PFSK-1 (cell line): Measurements from ENCODE around the gene CDKL5.

Experiments
- REST ChIP-seq, 2 experiments: IDR thresholded peaks; 2 replicates each; pipeline versions ENCODE4 v1.6.1 to v1.8.0; 2011 to 2012; ENCODE audit warnings: low read depth in 2 of 2, low read length in 2 of 2, control low read depth in 1 of 2, inconsistent platforms in 1 of 2, mild to moderate bottlenecking in 1 of 2, moderate library complexity in 1 of 2; ENCODE audit not compliant: insufficient read depth in 1 of 2
- TAF1 ChIP-seq: IDR thresholded peaks from 2 replicates; pipeline ENCODE4 v1.6.1; 2012; ENCODE audit warnings: low read length, control low read depth, borderline replicate concordance; ENCODE audit not compliant: insufficient read depth

DNA sequence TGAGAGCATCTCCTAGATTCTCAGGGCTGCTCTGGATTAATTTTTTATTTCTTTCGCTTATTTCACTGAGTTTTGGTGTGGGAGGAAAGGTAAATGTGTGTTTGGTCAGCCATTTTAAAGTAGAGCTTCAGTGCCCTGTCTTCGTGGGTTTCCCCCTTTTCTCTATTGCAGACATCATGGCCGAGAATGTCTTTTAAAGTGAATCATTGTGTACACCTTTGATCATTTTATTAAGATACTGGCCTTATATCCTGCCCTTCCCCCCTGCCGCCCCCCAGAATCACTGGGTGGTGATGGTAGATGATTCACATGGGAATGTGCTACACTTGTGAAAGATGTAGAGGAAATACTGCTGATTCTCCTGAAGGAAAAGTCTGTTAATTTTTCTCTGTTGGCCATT lies 23.8 kb downstream of the CDKL5 start:
- no peak for TF ChIP-seq REST (IDR thresholded peaks at IDR 0.05; ENCODE audit: insufficient read depth in 1 of 2, low read depth in 2 of 2, low read length in 2 of 2)
- no peak for TF ChIP-seq TAF1
